NCI-H2107 (cell line): ENCODE data around the gene XPC.

Source experiments
- DNase-seq: peaks from one replicate; lab custom pipeline; 2025; lab: John Stamatoyannopoulos, UW

The XPC gene

DNA sequence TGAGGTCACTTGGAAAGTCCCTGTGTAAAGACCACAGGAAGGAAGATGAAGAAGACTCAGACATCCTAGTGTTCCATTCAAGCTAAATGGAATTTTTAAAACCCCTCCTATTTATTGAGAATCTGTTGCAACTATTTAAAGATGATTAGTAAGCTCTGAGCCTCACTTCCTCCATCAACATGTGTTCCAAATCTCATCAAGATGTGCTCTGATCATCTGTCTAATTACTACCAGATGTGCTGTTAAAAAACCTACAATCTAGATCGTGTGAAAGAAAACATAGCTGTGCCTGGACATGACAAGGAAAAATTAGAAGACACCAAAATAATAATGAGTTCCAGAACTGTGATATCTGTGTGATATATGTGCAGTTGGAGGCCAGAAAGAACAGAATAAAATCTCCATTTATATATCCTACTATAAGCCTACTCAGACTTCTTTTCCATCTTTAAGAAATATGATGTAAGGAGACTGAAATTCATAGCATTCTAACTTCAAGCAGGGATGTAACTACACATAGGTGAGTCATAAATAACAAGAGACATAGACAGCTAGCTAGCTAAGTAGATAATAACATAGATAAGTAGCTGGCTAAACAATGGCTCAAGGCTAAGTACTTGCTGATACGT is 7.8 kb downstream of the XPC start:
- DNase-seq: no peak

DNA sequence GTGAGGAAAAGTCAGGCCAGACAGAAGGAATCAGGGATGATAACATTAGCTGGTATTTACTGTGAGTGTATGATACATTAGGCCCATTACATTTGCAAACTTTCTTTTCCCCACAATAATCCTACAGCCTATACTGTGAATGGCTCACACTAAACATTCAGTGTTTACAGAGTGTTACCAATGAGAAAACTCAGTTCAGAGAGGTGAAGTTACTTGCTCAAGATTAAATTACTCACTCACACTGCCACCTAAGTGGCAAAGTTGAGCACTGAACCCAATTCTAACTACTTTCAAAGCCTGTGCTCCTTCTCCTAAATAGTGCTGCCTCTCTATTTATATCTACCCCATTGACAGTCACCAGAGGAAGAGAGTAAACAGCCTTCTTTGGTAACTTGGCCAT is 8.5 kb downstream of the XPC start:
- DNase-seq: no peak

DNA sequence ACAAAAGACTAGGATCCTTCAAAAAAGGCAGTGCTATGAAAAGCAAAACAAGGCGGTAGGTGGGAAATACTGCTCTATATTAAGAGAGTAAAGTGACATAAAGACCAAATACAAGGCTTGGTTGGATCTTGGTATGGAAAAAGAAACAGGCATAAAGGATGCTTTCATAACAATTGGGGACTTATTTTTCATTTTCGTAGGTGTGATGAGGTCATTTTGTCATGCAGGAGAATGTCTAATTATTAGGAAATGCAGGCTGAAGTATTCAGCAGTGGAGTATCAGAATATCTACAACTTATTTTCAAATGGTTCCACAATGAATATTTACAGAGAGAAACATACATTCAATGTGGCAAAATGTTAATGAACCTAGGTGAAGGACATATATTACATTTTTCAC is 9.0 kb downstream of the XPC start:
- no peak for DNase-seq

DNA sequence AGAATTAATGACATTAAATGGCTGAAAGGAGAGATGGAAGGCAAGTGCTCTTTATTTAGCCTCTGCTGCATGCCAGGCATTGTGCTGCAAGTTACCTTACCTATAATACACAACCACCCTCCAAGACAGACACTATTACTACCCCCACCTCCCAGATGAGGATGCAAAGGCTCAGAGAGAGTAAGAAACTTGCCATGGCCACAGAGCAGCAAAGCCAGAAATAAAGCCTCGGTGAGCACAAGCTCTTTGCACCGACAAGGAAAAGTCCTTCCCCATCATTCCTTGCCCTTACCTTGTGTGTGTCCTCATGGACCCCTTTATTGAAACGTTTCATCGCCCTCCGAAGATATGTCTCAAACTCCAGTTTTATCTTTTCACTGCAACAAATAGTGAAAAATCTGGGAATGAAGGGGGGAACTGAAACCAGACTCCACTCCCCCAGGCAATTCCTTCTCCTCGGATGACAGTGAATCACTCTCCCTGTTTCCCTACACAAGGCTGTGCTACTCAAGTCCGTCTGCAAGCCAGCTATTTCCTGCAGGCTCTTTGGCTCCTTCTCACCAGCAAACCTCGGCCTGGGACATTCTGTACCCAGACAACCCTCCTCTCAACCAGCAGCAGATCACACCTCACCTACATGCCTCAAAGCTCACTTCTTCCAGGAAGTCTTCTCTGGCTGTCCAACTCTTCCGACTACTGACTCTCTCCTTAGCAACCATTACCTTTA is 11.4 kb downstream of the XPC start:
- no peak for DNase-seq

DNA sequence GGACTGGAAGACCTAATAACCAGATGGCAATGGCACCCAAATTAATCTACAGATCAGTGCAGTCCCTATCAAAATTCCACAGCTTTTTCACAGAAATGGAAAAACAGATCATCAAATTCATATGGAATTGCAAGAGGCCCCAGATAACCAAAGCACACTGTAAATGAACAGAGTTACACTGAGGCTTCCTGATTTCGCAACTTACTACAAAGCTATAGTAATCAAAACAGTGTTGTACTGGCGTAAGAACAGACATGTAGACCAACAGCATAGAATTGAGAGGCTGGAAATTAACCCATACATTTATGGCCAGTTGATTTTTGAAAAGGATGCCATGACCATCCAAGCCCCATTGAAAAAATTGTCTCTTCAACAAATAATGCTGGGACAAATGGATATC is 16.2 kb downstream of the XPC start:
- DNase-seq: no peak

DNA sequence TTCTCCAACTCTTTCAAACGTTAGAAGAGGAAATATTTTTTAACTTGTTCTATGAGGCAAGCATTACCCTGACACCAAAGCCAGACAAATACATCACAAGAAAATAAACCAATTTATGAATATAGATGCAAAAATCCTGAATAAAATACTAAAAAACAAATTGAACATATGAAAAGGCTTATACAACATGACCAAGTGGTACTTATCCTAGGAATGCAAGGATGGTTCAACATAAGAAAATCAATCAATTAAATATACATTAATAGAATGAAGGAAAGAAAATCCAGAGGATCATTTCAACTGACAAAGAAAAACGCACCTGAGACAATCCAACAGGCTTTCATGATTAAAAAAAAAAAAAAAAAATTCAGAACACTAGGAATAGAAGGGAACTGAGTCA is 17.1 kb downstream of the XPC start:
- DNase-seq: no peak

DNA sequence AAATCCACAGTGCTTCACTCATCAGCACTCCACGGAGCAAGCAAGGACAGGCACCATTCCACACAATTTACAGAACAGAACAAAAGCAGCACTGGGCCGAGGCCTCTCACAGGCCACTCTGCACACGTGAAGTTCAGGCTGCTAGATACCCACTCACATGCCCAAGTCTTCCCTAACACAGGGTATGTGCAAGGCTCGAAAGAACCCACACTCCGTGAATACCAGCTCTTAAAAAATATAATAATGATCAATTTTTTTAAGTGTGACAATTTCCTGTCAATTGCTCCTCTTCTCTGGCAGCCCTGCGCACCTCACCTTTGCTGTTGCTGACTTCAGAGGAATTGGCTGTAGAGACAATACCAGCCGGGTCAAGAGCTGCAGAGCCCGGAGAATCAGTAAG is 19.0 kb downstream of the XPC start:
- DNase-seq: no peak

DNA sequence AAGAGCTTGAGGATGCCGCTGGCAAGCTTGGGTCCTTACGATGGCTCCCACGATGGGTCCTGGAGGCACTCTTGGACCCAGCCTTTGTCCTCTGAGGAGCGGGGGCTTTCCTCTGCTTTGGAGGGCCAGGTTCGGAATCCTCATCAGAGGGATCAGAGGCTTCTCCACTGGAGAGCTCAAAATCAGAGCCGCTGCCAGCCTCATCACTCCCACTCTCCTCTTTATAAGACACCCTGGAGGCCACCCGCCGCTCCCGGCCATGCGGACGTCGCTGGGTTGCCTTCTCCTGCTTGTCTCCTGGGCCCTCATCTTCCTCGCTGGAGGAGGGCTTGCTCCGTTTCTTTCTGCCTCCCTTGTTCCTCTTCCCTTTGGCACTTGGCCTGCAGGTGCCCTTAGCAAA is 20.0 kb downstream of the XPC start:
- no peak for DNase-seq

DNA sequence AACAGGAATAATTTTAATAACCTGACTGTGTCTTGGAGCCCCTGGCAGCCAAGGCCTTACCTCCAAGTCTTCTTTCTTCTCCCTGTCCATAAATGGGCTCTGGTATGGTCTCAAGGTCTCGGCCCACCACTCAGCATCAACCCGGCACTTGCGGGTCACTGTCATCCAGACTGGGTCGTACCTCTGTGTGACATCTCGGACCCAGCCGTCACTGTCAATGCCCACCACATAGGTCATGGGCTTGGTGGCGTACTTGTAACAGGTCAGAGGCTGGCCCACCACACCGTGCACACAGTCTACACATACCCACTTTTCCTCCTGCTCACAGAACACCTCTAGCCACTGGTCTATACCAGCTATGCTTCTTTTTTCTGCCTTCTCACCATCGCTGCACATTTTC is 20.4 kb downstream of the XPC start:
- DNase-seq: no peak

DNA sequence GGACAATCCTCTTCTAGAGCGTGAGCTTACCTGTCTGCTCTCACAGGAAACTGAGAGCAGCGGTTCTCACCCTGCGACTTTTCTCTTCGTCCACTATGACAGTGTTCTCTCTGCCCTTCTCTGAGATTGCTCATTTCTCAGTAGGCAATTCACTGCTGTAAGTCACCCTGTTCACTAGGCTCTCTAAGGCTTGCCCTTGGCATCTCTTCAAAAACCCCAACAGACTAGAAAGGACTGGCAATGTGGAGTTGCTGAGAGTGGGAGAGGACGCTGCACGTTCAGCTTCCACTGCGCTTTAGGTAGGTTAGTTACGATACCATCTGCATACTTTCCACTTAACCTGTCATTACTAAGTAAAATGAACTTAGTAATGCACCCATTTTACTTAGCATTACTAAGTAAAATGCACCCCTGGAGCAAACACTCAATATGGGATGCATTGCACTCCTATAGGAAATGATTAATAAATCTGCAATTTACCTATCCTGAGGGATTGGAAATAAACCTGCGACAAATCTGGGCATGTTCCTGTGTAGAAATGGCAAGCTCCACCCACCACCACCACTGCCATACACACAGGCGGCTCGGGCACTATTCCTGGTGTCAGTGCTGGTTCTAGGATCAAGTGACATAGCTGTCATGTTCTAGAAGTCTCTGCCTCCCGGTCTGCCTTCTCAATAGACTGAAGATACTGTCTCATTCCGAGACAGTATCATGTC is 21.4 kb downstream of the XPC start:
- no peak for DNase-seq

DNA sequence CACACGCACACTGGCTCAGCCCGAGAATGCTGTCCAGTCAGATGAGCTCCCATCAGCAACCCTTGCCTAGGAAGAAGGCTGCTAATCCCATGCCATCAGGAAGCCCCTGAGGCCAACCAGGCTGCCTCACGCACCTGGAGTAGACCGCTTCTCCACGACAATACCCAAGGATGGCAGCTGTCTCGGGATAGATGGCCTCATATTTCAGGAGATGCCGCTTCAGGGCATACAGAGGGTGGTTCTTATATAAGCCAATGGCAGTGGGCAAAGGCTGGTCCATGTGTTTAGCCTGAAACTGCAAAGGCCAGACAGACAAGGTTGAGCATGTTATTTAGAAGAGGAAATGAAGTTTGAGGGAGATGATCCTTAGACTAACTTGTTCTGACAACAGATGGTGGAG is 22.2 kb downstream of the XPC start:
- no peak for DNase-seq

DNA sequence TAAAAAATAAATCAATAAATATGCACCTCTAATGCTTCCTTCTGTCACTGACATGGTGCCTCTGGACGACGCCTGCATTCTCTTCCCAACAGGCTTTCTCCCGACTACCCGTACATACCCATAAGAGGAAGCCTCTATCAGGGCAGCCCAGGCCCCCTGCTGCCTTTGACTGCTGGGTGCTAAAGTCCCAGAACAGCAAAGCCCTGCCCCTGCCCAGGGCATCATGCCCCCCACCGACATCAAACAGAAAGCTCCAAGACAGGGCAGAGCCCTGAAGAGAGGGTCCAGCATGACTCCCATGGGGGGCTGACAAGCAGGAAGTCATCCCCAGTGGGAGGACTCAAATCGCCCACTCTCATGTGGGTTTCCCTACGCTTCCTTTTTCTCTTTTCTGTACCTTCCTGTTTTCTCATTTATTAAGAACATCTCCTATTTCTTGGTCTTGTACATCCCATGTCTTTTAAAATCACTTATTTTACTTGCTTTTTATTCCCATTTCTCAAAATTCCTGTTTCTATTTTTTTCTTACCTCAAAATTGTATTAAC is 23.4 kb downstream of the XPC start:
- DNase-seq: no peak

DNA sequence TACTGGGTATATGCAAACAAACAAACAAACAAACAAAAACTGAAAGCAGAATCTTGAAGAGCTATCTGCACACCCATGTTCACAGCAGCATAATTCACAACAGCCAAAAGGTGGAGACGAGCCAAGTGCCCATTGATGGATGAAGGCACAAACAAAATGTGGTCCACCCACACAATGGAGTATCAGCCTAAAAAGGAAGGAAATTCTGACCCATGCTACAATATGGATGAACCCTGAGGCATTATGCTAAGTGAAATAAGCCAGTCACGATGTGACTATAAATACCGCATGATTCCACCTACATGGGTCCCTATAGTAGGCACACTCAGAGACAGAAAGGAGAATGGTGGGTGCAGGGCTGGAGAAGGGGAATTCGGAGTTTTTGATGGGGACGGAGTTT is 24.1 kb downstream of the XPC start:
- no peak for DNase-seq

DNA sequence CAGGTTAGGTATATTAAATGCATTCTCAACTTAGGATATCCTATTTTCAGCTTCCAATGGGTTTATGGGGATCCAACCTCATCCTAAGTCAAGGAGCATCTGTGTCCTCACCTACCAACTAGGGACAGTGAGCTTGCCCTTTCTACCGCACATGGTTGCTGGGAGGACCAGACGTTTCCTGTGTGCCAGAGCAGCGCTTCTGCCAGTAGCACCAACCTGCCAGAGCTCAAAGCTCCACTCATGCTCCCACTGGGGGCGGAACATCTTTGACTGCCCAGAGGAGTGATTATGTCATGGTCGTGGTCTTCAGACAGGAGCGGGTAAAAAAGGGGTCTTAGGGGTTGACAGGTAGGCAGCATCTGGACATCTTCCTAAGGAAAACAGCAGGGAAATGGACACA is 24.7 kb downstream of the XPC start:
- no peak for DNase-seq

DNA sequence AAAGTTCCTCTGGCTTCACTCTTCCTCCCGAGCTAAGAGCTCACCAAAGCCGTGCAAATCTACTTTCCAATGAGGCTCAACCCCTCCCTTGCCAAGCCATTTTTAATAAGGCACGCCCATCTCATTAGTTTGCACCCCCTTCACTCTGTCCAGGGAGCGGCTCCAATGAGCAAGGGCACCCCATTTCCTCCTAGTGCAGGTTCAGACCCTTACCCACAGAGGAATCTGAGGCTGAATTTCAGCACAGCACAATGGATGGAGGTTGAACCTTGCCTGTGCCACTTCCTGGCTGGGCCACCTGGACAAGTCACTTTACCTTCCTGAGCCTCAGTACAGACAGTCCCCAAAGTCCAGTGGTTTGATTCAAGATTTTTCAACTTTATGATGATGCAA is 25.4 kb downstream of the XPC start:
- no peak for DNase-seq

DNA sequence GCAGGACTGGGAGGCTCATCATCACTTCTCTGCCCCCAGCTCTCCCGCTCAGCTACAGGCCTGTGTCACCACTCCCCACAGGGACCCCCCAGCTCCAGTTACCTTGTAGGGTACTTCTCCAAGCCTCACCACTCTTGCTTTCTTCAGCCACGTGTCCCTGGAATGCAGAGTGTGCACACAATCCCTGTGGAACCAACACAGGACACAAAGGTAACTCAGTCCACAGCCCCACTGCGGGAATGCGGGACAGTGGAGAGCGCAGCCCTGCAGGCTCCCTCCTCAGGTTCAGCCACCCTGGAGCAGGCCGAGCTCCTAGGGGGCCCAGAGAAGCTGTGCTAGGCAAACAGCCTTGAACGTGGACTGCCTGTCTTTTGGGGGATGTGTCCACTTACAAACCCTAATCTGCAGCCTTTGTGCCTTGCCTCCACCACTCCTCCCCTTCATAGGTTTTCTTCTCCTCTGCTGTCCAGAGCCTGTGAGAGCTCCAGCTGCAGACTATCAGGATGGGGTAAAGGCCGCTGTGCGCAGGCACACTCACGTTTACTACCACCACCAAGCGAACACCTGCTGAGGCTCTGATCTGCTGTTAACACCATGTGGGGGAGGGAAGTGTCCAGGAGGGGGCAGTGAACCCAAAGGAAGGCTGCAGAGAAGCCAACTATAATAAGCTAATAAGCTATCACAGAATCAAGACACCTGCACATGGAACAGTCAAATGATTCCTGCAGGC is 26.0 kb downstream of the XPC start:
- DNase-seq: no peak

DNA sequence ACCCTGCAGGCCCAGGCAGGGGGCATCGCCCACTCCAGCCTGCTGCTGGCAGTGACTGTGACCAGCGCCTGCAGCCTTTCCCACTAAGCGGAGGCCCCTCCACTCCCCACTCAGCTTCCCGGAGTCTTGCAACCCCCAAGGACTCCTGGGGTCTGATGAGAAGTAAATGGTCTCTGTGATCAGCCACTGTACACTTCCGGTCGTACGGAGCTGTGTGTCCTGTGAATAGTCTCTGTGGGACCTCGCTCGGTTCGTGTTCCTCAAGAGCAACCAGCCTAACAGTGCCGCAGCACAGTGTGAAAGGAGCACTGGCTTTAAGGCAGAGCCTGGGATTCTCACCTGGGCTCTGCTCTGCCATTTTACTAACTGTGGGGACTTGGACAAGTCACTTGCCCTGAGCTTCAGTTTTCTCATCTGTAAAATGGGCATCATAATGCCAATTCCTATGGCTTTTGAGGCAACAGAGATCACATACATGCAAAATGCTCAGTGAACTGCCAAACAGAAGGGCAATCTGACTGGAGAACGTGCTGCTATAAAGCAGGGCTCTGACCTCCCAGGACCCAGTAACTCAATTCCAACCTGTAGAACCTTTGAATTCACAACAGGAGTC is 26.8 kb downstream of the XPC start:
- DNase-seq: no peak

DNA sequence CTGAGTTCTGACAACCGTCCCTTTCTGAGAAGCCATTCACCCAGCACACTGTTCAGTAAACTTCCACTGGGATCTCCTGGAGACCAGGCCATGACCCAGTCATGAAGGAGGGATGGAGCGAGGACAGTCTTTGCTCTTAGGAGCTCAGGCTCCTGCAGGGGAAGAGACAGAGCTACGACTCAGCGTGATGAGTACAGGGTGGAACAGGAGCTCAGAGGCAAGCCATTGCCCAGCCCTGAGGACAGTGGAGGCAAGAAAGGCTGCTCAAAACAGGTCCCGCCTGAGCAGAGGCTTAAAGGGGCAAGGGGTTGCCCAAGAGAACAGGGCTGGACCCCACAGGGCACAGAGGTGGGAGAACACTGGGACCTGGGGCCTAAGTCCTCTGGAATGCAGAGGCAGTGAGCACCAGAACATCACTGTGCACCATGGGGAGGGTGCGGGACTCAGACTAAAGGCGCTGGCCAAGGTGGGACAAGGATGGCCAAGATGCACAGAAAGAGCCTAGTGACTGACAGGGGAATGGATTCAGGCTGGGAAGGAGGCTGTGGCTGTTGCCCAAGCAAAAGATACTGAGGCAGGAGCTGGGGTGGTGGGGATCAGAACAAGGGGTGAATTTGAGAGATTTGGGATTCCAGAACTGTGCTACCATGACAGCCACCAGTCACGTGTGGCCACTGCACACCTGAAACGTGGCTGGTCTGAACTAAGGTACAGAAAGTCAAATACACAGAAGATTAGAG is 27.7 kb downstream of the XPC start:
- DNase-seq: no peak

DNA sequence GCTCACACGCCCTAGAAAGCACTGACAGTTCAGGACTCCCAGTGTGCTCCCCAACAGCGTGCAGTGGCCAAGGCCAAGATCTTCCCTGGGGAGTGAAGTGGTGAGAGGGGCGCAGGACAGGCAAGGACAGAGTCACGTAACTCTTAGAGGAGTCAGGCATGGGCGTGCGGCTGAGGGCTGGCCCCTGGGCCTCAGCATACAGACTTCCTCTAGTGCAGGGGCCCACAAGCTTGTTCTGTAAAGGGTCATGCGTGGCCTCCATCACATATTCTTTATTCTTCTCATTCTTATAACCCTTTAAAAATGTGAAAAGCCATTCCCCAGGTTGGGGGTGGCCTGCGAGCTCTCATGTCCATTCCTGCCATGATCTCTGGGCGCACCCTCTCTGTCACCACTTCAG is 28.3 kb downstream of the XPC start:
- DNase-seq: no peak

DNA sequence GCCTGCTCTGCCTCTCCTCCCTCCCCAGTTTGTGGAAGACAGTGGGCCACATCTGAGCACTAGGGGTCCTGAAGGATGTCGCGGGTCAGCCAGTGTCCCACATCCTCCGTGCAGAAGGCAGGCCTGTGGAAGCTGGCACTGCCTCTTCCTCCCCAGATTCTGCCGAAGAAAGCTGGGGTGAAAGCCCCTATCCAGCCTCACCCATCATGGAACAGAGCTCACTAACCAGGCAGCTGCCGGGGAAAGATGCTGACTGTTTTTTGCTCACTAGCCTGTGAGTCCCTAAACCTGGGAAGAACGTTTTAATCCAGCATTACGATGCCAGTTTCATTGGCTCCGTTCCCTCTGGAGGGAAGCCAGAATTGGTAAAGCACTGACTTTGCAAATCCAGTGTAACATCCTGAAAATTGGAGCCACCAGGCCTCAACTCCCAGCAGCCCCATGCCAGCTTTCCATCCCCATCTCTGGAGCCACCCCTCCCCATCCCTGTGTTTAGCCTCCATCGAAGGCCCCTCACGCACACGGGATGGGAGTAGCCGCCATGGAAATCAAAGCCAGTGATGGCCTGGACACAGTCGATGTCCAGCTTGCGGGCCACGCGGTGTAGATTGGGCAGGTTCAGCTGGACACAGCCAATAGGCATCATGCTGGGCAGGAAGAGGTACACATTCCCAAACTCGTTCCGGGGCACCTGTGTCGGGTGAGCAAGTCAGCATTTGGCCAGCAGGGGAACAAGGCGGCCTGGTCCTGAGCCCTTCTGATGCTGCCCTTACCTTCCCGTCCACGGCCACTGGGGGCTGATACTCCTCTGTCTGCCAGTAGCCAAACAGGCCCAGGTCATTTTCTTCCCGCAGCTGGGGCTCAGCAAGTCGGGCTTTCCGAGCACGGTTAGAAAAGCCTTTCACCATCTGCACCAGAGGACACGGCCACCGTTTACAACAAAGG is 30.1 kb downstream of the XPC start:
- DNase-seq: no peak
